Fibroblast of lung (primary cell): Measurements from ENCODE around the gene FAM174C. TPM values are rescaled to one million over a fixed set of nuclear protein-coding genes. Genes with fewer than 3 reads are reported as not detected.

ENCODE experiments used
- DNase-seq, 2 donors: peaks; one replicate each; pipeline versions ENCODE4 v3.0.0 to v3.0.0-alpha.2; 2010; ENCODE audit warnings: low read depth in 2 of 2
- H2AFZ ChIP-seq: 2 replicates; pipeline ENCODE4 v1.5.1; 2012; ENCODE audit warnings: low read length, control low read depth, inconsistent platforms
- H3K27ac ChIP-seq: 2 replicates; pipeline ENCODE4 v1.5.1; 2011; ENCODE audit warnings: low read length, control low read depth; ENCODE audit not compliant: insufficient read depth
- H3K27me3 ChIP-seq: 2 replicates; pipeline ENCODE4 v1.5.1; 2011; ENCODE audit warnings: mild to moderate bottlenecking, low read length; ENCODE audit not compliant: control insufficient read depth, insufficient read depth
- H3K36me3 ChIP-seq: 2 replicates; pipeline ENCODE4 v1.5.1; 2011; ENCODE audit warnings: low read length; ENCODE audit not compliant: control insufficient read depth, insufficient read depth
- H3K4me1 ChIP-seq: 2 replicates; pipeline ENCODE4 v1.5.1; 2011; ENCODE audit warnings: low read length; ENCODE audit not compliant: control insufficient read depth, insufficient read depth; ENCODE audit errors: extremely low read depth
- H3K4me2 ChIP-seq: 2 replicates; pipeline ENCODE4 v1.5.1; 2011; ENCODE audit warnings: low read length, control low read depth; ENCODE audit not compliant: insufficient read depth; ENCODE audit errors: extremely low read depth
- H3K4me3 ChIP-seq, 4 experiments: fragments of 200-600 bp in 1 of 4; sonication (generic) in 1 of 4; replicated peaks in 1 of 4; 2 replicates each; pipeline ENCODE4 v1.5.1; 2011 to 2016; ENCODE audit warnings: low read length in 4 of 4, low read depth in 3 of 4, mild to moderate bottlenecking in 3 of 4, control low read depth in 2 of 4, inconsistent platforms in 1 of 4, mixed read lengths in 1 of 4; ENCODE audit not compliant: insufficient read depth in 1 of 4; ENCODE audit errors: control extremely low read depth in 1 of 4
- H3K79me2 ChIP-seq: 2 replicates; pipeline ENCODE4 v1.5.1; 2012; ENCODE audit warnings: mild to moderate bottlenecking, low read length, inconsistent platforms; ENCODE audit not compliant: control insufficient read depth, insufficient read depth
- H3K9ac ChIP-seq: 2 replicates; pipeline ENCODE4 v1.5.1; 2011; ENCODE audit warnings: mild to moderate bottlenecking, low read length, control low read depth; ENCODE audit not compliant: insufficient read depth
- H3K9me3 ChIP-seq: 2 replicates; pipeline ENCODE4 v1.5.1; 2012; ENCODE audit warnings: low read depth, low read length; ENCODE audit not compliant: control insufficient read depth, insufficient read depth
- H4K20me1 ChIP-seq: 2 replicates; pipeline ENCODE4 v1.5.1; 2011; ENCODE audit warnings: low read length; ENCODE audit not compliant: control insufficient read depth, insufficient read depth; ENCODE audit errors: extremely low read depth
- EZH2 ChIP-seq: IDR thresholded peaks from 2 replicates; pipeline ENCODE4 v1.5.1; 2012; ENCODE audit warnings: low read length, control low read depth, mild to moderate bottlenecking; ENCODE audit errors: missing control alignments
- polyA plus RNA-seq, 2 donors: library from polyadenylated mRNA; depleted of rRNA in 1 of 2; stranded (reverse) in 1 of 2; unstranded in 1 of 2; fragments of >200 nt; gene quantifications; 2 replicates each; pipeline ENCODE4 v1.2.1, GENCODE V29; 2011 to 2012; ENCODE audit warnings: missing spikeins in 1 of 2
- total RNA-seq: library from RNA; depleted of rRNA; stranded (reverse); fragments of >200 nt; gene quantifications from 2 replicates; pipeline ENCODE4 v1.2.1, GENCODE V29; 2014
- TF ChIP-seq, protein P1 (sequence below), 2 donors: IDR thresholded peaks in 1 of 2; conservative IDR thresholded peaks in 1 of 2; 1 replicate in 1 of 2; 2 replicates in 1 of 2; pipeline ENCODE4 v1.5.1; 2011 to 2012; ENCODE audit warnings: low read length in 2 of 2, control low read depth in 1 of 2, inconsistent platforms in 1 of 2, low read depth in 1 of 2, mild to moderate bottlenecking in 1 of 2

The FAM174C gene
- total and polyA plus RNA-seq, 2 donors (not counting 1 experiment from before 2014, with no cell fraction given), result 16.1 to 22.5 TPM

DNA sequence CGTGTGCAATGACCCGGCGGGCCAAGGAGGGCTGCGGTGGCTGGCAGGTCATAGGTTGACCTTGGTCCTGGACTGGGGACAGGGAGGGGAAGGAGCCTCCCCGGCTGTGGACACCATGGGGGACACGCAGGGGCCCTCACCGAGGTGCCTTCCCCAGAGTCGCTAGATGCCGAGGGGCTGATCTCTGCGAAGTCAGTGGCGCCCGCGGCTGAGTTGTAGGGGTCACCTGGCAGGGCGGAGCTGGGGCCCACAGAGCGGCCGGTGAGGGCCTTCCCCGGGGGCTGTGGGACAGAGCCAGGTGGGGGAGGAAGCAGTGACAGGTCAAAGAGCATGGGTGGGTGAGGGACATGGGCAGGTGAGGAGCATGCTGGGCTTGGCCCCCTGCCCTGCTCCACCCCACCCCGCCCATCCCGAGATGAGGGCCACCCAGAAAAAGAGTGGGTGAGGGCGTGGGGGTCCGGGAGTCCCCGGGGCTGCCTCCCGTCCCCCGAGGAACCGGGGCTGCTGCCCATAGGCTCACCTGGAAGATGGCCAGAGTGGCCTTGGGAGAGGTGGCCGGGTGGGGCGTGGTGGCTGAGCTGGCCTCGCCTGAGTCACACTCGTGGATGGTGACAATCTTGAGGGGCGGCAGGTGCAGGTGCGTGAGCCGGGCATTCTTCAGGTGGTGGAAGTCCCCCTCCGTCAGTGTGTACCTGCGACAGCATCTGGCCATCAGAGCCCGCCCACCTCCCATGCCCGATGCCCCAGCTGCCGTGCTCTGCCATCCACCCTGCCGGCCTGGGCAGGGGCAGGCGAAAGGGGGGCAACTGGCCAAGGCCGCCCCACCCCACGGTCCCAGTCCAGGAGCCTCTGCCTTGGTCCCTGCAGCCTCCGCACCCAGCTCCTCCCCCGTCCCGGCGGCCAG is 41.0 kb upstream of the FAM174C start:
- peaks cover 2% of the 10 kb centered on the region for H3K79me2 ChIP-seq
- no peaks in the 10 kb centered on the region for H3K27me3 ChIP-seq
- no peak overlapping the region for H2AFZ ChIP-seq
- no peaks in the 10 kb centered on the region for H4K20me1 ChIP-seq
- H3K36me3 ChIP-seq, result peaks cover 17% of the 10 kb centered on the region
- no peak overlapping the region for H3K4me3 ChIP-seq
- no peaks in the 10 kb centered on the region for H3K9me3 ChIP-seq
- H3K4me2 ChIP-seq, result no peak overlapping the region
- no peak overlapping the region for H3K27ac ChIP-seq
- DNase-seq, result no peak
- H3K9ac ChIP-seq, result peak overlapping the region; percentile 16
- H3K4me1 ChIP-seq, result peaks cover 9% of the 10 kb centered on the region
- TF ChIP-seq, protein P1, sequence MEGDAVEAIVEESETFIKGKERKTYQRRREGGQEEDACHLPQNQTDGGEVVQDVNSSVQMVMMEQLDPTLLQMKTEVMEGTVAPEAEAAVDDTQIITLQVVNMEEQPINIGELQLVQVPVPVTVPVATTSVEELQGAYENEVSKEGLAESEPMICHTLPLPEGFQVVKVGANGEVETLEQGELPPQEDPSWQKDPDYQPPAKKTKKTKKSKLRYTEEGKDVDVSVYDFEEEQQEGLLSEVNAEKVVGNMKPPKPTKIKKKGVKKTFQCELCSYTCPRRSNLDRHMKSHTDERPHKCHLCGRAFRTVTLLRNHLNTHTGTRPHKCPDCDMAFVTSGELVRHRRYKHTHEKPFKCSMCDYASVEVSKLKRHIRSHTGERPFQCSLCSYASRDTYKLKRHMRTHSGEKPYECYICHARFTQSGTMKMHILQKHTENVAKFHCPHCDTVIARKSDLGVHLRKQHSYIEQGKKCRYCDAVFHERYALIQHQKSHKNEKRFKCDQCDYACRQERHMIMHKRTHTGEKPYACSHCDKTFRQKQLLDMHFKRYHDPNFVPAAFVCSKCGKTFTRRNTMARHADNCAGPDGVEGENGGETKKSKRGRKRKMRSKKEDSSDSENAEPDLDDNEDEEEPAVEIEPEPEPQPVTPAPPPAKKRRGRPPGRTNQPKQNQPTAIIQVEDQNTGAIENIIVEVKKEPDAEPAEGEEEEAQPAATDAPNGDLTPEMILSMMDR (conservative IDR thresholded peaks at IDR 0.05 in 1 of 2, IDR thresholded peaks at IDR 0.05 in 1 of 2; ENCODE audit: low read depth in 1 of 2, low read length in 2 of 2), result no peak
- no peak for TF ChIP-seq EZH2

DNA sequence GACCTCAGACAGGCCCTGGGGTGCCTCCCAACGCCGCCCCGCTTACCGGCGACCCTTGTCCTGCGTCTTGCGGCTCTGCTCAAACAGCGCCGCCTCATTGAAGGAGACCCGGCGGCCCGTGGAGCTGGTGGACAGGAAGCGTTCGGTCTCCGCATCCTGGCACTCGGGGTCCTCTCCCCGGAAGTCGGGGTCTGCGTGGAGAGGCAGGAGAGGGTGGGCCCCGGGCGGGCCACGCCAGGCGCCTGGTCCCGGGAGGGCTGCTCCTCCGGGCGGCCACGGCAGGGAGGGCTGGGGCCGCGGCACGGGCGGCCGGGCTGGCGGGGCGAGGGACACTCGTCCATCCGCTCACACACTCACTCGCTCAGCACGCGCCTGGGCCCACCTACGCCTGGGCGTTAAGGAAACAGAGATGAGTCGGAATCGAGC is 40.4 kb upstream of the FAM174C start:
- no peaks in the 10 kb centered on the region for H3K9me3 ChIP-seq
- H3K4me3 ChIP-seq, result no peak overlapping the region
- H3K36me3 ChIP-seq, result peaks cover 17% of the 10 kb centered on the region
- no peak overlapping the region for H3K9ac ChIP-seq
- H3K27me3 ChIP-seq, result no peaks in the 10 kb centered on the region
- no peak overlapping the region for H2AFZ ChIP-seq
- peaks cover 2% of the 10 kb centered on the region for H3K79me2 ChIP-seq
- DNase-seq, result no peak
- TF ChIP-seq, protein P1 (conservative IDR thresholded peaks at IDR 0.05 in 1 of 2, IDR thresholded peaks at IDR 0.05 in 1 of 2; ENCODE audit: low read depth in 1 of 2, low read length in 2 of 2), result no peak
- no peak overlapping the region for H3K27ac ChIP-seq
- H4K20me1 ChIP-seq, result no peaks in the 10 kb centered on the region
- H3K4me1 ChIP-seq, result peaks cover 13% of the 10 kb centered on the region
- no peak overlapping the region for H3K4me2 ChIP-seq

DNA sequence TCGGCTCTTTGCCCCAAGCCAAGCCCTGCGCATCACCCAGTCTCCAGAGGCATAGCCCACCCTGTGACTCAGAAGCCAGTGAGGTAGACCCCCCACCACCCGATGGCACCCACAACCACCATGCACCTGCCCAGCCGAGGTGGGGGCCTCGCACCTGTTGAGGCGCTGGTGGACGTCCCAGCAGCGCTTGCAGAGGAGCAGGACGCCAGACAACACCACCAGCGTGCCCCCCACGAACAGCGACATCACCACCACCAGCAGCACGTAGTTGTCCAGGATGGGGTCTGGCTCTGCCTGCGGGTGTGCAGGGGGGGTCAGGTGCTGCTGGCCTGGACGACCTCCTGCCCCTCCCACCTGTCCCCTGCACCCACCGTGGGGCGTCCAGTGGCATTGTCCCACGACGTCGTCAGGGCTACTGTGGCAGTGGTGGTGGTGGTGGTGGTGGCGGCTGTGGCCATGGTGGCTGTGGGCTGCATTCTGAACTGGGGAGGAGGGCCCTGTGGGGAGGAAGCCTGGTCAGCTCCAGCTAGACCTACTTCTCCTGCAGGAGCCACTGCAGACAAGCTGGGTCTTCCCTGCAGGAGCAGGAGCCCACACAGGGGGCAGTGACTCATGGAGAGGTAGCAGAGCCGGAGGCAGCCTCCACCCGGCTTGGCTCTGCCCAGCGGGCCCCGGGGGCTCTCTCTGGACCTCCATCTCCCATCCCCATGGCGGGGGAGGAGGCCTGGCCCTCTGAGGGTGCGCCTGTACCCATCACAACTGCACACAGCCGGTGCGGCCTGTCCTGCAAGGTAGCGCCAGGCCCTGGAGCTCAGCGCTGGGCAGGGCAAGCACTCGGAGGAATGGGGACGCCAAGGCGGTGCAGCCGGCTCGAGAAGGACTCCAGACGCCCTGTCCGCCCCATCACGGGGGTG is 39.4 kb upstream of the FAM174C start:
- Histone ChIP-seq H3K4me1 (peaks cover 14% of the 10 kb centered on the region), H3K36me3 (peaks cover 17% of the 10 kb centered on the region), H3K9me3 (no peaks in the 10 kb centered on the region), H3K4me3 (peak overlapping the region in 1 of 4 experiments; percentile 48), H4K20me1 (no peaks in the 10 kb centered on the region), H3K4me2 (peak overlapping the region; percentile 64), H3K27ac (no peak overlapping the region), H2AFZ (no peak overlapping the region), H3K9ac (no peak overlapping the region), H3K27me3 (no peaks in the 10 kb centered on the region), H3K79me2 (peaks cover 2% of the 10 kb centered on the region)
- TF ChIP-seq, protein P1 (conservative IDR thresholded peaks at IDR 0.05 in 1 of 2, IDR thresholded peaks at IDR 0.05 in 1 of 2; ENCODE audit: low read depth in 1 of 2, low read length in 2 of 2), result no peak
- no peak for TF ChIP-seq EZH2
- peak in 1 of 2 donors; percentile 68 for DNase-seq
